HepG2 (cell line): ENCODE data around the gene CMIP. TPM values are rescaled to one million over a fixed set of nuclear protein-coding genes. Genes with fewer than 3 reads are reported as not detected.

Source experiments
- CREBL2 ChIP-seq: sonication (generic); formaldehyde crosslinking; IDR thresholded peaks from 2 replicates; pipeline ENCODE4 v1.8.1; 2023; ENCODE audit warnings: missing genetic modification reagents, mild to moderate bottlenecking, borderline replicate concordance
- DZIP1 ChIP-seq: sonication (generic); formaldehyde crosslinking; IDR thresholded peaks from 2 replicates; pipeline ENCODE4 v1.5.0; 2020; ENCODE audit warnings: mild to moderate bottlenecking, missing genetic modification reagents
- HOXD1 ChIP-seq: sonication (generic); formaldehyde crosslinking; IDR thresholded peaks from 2 replicates; pipeline ENCODE4 v1.5.0; 2020; ENCODE audit warnings: missing genetic modification reagents
- IRF1 ChIP-seq: sonication (generic); formaldehyde crosslinking; IDR thresholded peaks from 2 replicates; pipeline ENCODE4 v1.4.0; 2020; ENCODE audit warnings: low read depth, mild to moderate bottlenecking, missing genetic modification reagents
- MTF2 ChIP-seq: sonication (generic); formaldehyde crosslinking; IDR thresholded peaks from 2 replicates; pipeline ENCODE4 v1.5.0; 2020; ENCODE audit warnings: missing genetic modification reagents, borderline replicate concordance
- NFRKB ChIP-seq: fragments of 450-650 bp; IDR thresholded peaks from 2 replicates; pipeline ENCODE4 v1.6.1; 2017
- TBP ChIP-seq: sonication (generic); formaldehyde crosslinking; IDR thresholded peaks from 2 replicates; pipeline ENCODE4 v1.5.0; 2020; ENCODE audit warnings: missing genetic modification reagents
- ZBTB7B ChIP-seq: sonication (generic); formaldehyde crosslinking; IDR thresholded peaks from 2 replicates; pipeline ENCODE4 v1.4.0; 2020; ENCODE audit warnings: missing genetic modification reagents
- ZMAT3 ChIP-seq: sonication (generic); formaldehyde crosslinking; conservative IDR thresholded peaks from 2 replicates; pipeline ENCODE4 v1.7.0; 2021; ENCODE audit warnings: missing genetic modification reagents
- ZNF10 ChIP-seq: sonication (generic); formaldehyde crosslinking; IDR thresholded peaks from 2 replicates; pipeline ENCODE4 v1.4.0; 2020; ENCODE audit warnings: mild to moderate bottlenecking, low read depth, missing genetic modification reagents, borderline replicate concordance
- ZNF225 ChIP-seq: sonication (generic); formaldehyde crosslinking; IDR thresholded peaks from 2 replicates; pipeline ENCODE4 v1.4.0; 2020; ENCODE audit warnings: mild to moderate bottlenecking, missing genetic modification reagents
- ZNF549 ChIP-seq: sonication (generic); formaldehyde crosslinking; IDR thresholded peaks from 2 replicates; pipeline ENCODE4 v1.5.0; 2020; ENCODE audit warnings: missing genetic modification reagents
- ZNF552 ChIP-seq: sonication (generic); formaldehyde crosslinking; IDR thresholded peaks from 2 replicates; pipeline ENCODE4 v1.9.0; 2022; ENCODE audit warnings: missing genetic modification reagents, mild to moderate bottlenecking, borderline replicate concordance
- ZNF660 ChIP-seq: sonication (generic); formaldehyde crosslinking; IDR thresholded peaks from 2 replicates; pipeline ENCODE4 v1.5.1; 2020; ENCODE audit warnings: mild to moderate bottlenecking, low read depth, missing genetic modification reagents, borderline replicate concordance
- polyA plus RNA-seq, 8 experiments: library from polyadenylated mRNA; depleted of rRNA in 3 of 8; stranded (reverse) in 7 of 8; unstranded in 1 of 8; fragments of >200 nt; fragmentation: Illumina TruSeq in 4 of 8; extraction: Trizol in 4 of 8; gene quantifications; 2 replicates each; pipeline versions ENCODE4 v1.2.1 to v1.2.3, GENCODE V29; 2011 to 2016; ENCODE audit warnings: low read depth in 4 of 8, missing spikeins in 1 of 8, mixed read lengths in 1 of 8; ENCODE audit not compliant: insufficient read depth in 1 of 8
- total RNA-seq, 5 experiments: library from RNA; depleted of rRNA; stranded (reverse); fragments of >200 nt; fragmentation: Illumina TruSeq; extraction: Trizol; gene quantifications; 2 replicates each; pipeline ENCODE4 v1.2.3, GENCODE V29; 2016; ENCODE audit warnings: low read depth in 1 of 5
- TF ChIP-seq, protein P1 (sequence below), 2 experiments: sonication (generic) in 1 of 2; formaldehyde crosslinking in 1 of 2; IDR thresholded peaks; 2 replicates each; pipeline versions ENCODE4 v1.6.1 to v1.9.0; 2014 to 2022; ENCODE audit warnings: antibody characterized with exemption in 1 of 2, borderline replicate concordance in 1 of 2, inconsistent platforms in 1 of 2, low read depth in 1 of 2, missing genetic modification reagents in 1 of 2

Gene CMIP
- total and polyA plus RNA-seq, 2 of the 13 experiments (the other 11 are each of a cell fraction or from before 2014, with no cell fraction given): 10.9 to 18.1 TPM

DNA sequence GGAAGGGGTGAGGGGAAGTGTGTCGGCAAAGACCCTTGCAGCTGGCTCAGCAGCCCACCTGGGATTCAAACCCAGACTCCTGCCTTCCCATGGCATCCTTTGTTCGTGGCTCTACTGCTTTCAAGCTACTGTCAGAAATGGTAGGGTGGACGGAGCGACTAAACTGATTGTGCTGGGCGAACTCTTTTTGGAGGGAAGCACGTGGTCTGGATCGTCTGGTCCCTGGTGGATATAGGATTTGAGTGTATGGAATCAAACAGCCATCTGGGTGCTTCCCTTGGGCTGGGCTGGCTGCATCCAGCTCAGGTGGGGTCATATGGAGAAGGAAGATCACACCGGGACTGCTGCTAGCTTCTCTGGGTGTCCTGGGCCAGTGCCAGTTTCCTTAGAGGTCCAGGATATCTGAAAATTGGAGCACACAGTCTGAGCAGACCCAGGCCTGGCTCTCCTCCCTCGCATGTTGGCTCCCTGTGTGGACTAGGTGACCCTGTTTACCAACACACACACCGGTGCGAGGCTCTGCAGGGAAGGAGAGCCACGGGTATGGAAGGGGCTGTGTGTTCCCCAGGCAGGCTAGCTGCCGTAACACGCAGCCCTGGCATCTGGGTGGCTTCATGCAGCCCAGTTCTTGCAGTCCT is 8.6 kb downstream of the CMIP start (continued):
- TF ChIP-seq ZNF225 (CRISPR knock-in tag) (no peak), TBP (CRISPR knock-in tag) (no peak), ZNF660 (no peak), ZBTB7B (CRISPR knock-in tag) (no peak), ZMAT3 (CRISPR knock-in tag) (no peak), MTF2 (CRISPR knock-in tag) (no peak), ZNF552 (CRISPR knock-in tag) (0 out of 2 replicates have a peak, but pooled peaks have one; percentile 46), DZIP1 (CRISPR knock-in tag) (no peak), ZNF549 (CRISPR knock-in tag) (no peak), IRF1 (CRISPR knock-in tag) (no peak), ZNF10 (CRISPR knock-in tag) (no peak), CREBL2 (no peak), HOXD1 (no peak), NFRKB (no peak)
- TF ChIP-seq, protein P1, sequence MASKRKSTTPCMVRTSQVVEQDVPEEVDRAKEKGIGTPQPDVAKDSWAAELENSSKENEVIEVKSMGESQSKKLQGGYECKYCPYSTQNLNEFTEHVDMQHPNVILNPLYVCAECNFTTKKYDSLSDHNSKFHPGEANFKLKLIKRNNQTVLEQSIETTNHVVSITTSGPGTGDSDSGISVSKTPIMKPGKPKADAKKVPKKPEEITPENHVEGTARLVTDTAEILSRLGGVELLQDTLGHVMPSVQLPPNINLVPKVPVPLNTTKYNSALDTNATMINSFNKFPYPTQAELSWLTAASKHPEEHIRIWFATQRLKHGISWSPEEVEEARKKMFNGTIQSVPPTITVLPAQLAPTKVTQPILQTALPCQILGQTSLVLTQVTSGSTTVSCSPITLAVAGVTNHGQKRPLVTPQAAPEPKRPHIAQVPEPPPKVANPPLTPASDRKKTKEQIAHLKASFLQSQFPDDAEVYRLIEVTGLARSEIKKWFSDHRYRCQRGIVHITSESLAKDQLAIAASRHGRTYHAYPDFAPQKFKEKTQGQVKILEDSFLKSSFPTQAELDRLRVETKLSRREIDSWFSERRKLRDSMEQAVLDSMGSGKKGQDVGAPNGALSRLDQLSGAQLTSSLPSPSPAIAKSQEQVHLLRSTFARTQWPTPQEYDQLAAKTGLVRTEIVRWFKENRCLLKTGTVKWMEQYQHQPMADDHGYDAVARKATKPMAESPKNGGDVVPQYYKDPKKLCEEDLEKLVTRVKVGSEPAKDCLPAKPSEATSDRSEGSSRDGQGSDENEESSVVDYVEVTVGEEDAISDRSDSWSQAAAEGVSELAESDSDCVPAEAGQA (IDR thresholded peaks at IDR 0.05; ENCODE audit: low read depth): no peak
- TF ChIP-seq, protein P1 (CRISPR knock-in tag; IDR thresholded peaks at IDR 0.05; ENCODE audit: borderline replicate concordance): no peak
